DMS79 treated with DMSO at 0.1 percent for 48 hours (cell line): ENCODE data around the gene DNAJB8.

Experiments
- DNase-seq: peaks from one replicate; lab custom pipeline; 2025; lab: John Stamatoyannopoulos, UW

The DNAJB8 gene

GRCh38 chr3:128482666-128483656 lies 16.3 kb upstream of the DNAJB8 start:
- DNase-seq = no peak

GRCh38 chr3:128482175-128482574 lies 15.5 kb upstream of the DNAJB8 start:
- no peak for DNase-seq

GRCh38 chr3:128481438-128481942 lies 14.8 kb upstream of the DNAJB8 start:
- no peak for DNase-seq

GRCh38 chr3:128480717-128481437 lies 14.2 kb upstream of the DNAJB8 start:
- DNase-seq = no peak

GRCh38 chr3:128480278-128480677 lies 13.6 kb upstream of the DNAJB8 start:
- no peak for DNase-seq

- no peak for DNase-seq
These were observed 12.9 kb upstream of the DNAJB8 start for GRCh38 chr3:128479558-128480086.

- DNase-seq = no peak
These were observed 12.2 kb upstream of the DNAJB8 start for GRCh38 chr3:128478576-128479506.

GRCh38 chr3:128476659-128477058 lies 10.0 kb upstream of the DNAJB8 start:
- DNase-seq = no peak

GRCh38 chr3:128475355-128475754 lies 8.7 kb upstream of the DNAJB8 start:
- no peak for DNase-seq

GRCh38 chr3:128473737-128474136 lies 7.0 kb upstream of the DNAJB8 start:
- no peak for DNase-seq

GRCh38 chr3:128473180-128473519 lies 6.5 kb upstream of the DNAJB8 start:
- no peak for DNase-seq

GRCh38 chr3:128472449-128473179 lies 5.9 kb upstream of the DNAJB8 start:
- DNase-seq = no peak

- DNase-seq = no peak
These were observed 5.0 kb upstream of the DNAJB8 start for GRCh38 chr3:128471720-128472119.

- DNase-seq = no peak
These were observed 4.4 kb upstream of the DNAJB8 start for GRCh38 chr3:128471110-128471509.

GRCh38 chr3:128470134-128470899 lies 3.6 kb upstream of the DNAJB8 start:
- DNase-seq = no peak

GRCh38 chr3:128469556-128469955 lies 2.9 kb upstream of the DNAJB8 start:
- DNase-seq = no peak

- DNase-seq = no peak
These were observed 2.3 kb upstream of the DNAJB8 start for GRCh38 chr3:128468791-128469527.

GRCh38 chr3:128468285-128468790 lies 1.6 kb upstream of the DNAJB8 start:
- DNase-seq = no peak

- no peak for DNase-seq
These were observed 2.0 kb downstream of the DNAJB8 start for GRCh38 chr3:128464702-128465101.
